MM.1S (cell line): ENCODE results near the gene TLCD3A.
"Not testable (repeated sequence)": the region's sequence is repeated elsewhere in the genome, so short reads cannot be mapped to it uniquely, and the experiment has no call there.

Source experiments
- CTCF ChIP-seq: fragments of 300-600 bp; sonication (generic); IDR thresholded peaks from 2 replicates; pipeline ENCODE4 v1.5.1; 2016; ENCODE audit warnings: antibody characterized with exemption, low read length, mixed read lengths
- EZH2phosphoT487 ChIP-seq: fragments of 300-600 bp; sonication (generic); IDR thresholded peaks from 2 replicates; pipeline ENCODE4 v1.6.1; 2018; ENCODE audit warnings: antibody characterized with exemption, low read length

GRCh38 chr17:755319-755961 is 23.0 kb downstream of the TLCD3A start:
- not testable (repeated sequence) for TF ChIP-seq CTCF, EZH2phosphoT487
